Bronchial epithelial cell (primary cell): Measurements from ENCODE around the gene SUGCT. TPM values are rescaled to one million over a fixed set of nuclear protein-coding genes. Genes with fewer than 3 reads are reported as not detected.
"Not testable (repeated sequence)": the region's sequence is repeated elsewhere in the genome, so short reads cannot be mapped to it uniquely, and the experiment has no call there.

ENCODE experiments used
- DNase-seq: peaks from one replicate; pipeline ENCODE4 v3.0.0-alpha.2; 2010; ENCODE audit warnings: low read depth
- FAIRE-seq: peaks from 2 replicates; lab custom pipeline; 2011; peaks lifted over from hg19 to GRCh38; lab: Jason Lieb, UNC
- H3K27me3 ChIP-seq: 2 replicates; pipeline ENCODE4 v1.5.1; 2011; ENCODE audit warnings: low read length; ENCODE audit not compliant: control insufficient read depth, insufficient read depth
- H3K36me3 ChIP-seq: 2 replicates; pipeline ENCODE4 v1.5.1; 2011; ENCODE audit warnings: low read length; ENCODE audit not compliant: control insufficient read depth, insufficient read depth
- H3K4me3 ChIP-seq: 2 replicates; pipeline ENCODE4 v1.5.1; 2011; ENCODE audit warnings: mild to moderate bottlenecking, low read depth, low read length, control low read depth
- CTCF ChIP-seq: IDR thresholded peaks from 2 replicates; pipeline ENCODE4 v1.5.1; 2011; ENCODE audit warnings: mild to moderate bottlenecking, moderate library complexity, low read length, control low read depth, inconsistent platforms; ENCODE audit not compliant: insufficient read depth, severe bottlenecking
- total RNA-seq: library from RNA; depleted of rRNA; stranded (reverse); fragments of >200 nt; gene quantifications from 2 replicates; pipeline ENCODE4 v1.2.1, GENCODE V29; 2014

The SUGCT gene
- total RNA-seq, 1 donor from 2014 or later = 7.4 TPM

- no peak for FAIRE-seq
- TF ChIP-seq CTCF = no peak
- Histone ChIP-seq H3K36me3 (no peaks in the 10 kb centered on the region), H3K4me3 (no peak overlapping the region), H3K27me3 (peaks cover 1% of the 10 kb centered on the region)
- no peak for DNase-seq
These were observed 486.8 kb downstream of the SUGCT start for GRCh38 chr7:40621592-40621998.

GRCh38 chr7:40622941-40623501 is 488.2 kb downstream of the SUGCT start:
- H3K4me3 ChIP-seq = no peak overlapping the region
- no peak for DNase-seq
- H3K36me3 ChIP-seq = no peaks in the 10 kb centered on the region
- no peak for TF ChIP-seq CTCF
- H3K27me3 ChIP-seq = peaks cover 1% of the 10 kb centered on the region
- peak; percentile 76 for FAIRE-seq

- Histone ChIP-seq H3K36me3 (no peaks in the 10 kb centered on the region), H3K4me3 (no peak overlapping the region), H3K27me3 (peaks cover 1% of the 10 kb centered on the region)
- FAIRE-seq (no peak), DNase-seq (no peak)
- TF ChIP-seq CTCF = no peak
These were observed 489.1 kb downstream of the SUGCT start for GRCh38 chr7:40623863-40624262.

- FAIRE-seq, H3K36me3 ChIP-seq, H3K4me3 ChIP-seq, DNase-seq, H3K27me3 ChIP-seq: not testable (repeated sequence)
These were observed 492.6 kb downstream of the SUGCT start for GRCh38 chr7:40627361-40627760.

GRCh38 chr7:40629891-40630290 is 495.1 kb downstream of the SUGCT start:
- Histone ChIP-seq H3K36me3 (no peaks in the 10 kb centered on the region), H3K4me3 (no peak overlapping the region), H3K27me3 (no peaks in the 10 kb centered on the region)
- no peak for FAIRE-seq
- DNase-seq = no peak
- no peak for TF ChIP-seq CTCF

GRCh38 chr7:40634118-40634517 is 499.3 kb downstream of the SUGCT start:
- FAIRE-seq (no peak), DNase-seq (no peak)
- Histone ChIP-seq H3K36me3 (no peaks in the 10 kb centered on the region), H3K27me3 (peaks cover 1% of the 10 kb centered on the region), H3K4me3 (no peak overlapping the region)
- no peak for TF ChIP-seq CTCF
